NCI-H2171 (cell line): Measurements from ENCODE around the gene TPST1.
"Not testable (repeated sequence)": the region's sequence is repeated elsewhere in the genome, so short reads cannot be mapped to it uniquely, and the experiment has no call there.

ENCODE experiments used
- DNase-seq: peaks from one replicate; lab custom pipeline; 2025; lab: John Stamatoyannopoulos, UW

The TPST1 gene

GRCh38 chr7:66188645-66189044 is 16.5 kb upstream of the TPST1 start:
- no peak for DNase-seq

DNA sequence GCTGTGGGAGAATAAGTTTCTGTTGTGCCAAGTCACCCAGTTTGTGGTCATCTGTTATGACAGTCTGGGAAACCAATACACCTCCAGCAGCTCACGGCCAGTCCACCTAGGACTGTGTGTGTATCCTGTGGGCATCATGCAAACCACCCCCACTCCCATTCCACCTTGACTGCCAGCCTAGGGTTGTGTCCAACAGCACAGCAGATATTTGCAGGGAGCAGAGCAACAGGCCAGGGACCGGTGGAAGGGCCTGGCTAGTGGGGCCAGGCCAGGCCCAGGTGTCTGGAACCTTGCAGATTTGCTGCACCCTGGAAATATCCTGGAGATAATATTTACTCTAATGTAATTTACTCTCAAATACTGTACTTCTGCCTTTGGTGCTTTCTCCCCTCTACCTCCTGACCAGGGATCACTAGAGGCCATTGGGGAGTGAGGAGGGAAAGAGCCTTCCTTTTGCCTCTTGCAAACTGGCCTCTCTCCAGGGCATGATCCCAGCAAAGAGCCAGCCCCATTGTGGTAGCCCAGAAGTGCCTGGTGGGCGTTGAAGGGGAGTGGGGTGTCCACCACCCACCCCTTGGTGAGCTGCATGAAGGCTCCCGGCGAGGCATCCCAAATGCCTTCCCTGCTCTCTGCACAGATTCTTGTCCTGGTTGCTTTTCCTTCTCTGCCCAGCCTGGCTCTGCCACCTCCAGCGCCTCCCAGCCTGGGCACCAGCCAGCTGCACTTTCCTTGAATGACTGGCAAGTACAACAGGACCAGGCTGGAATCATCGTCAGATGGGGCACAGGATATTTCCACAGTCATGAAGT is 15.2 kb upstream of the TPST1 start:
- no peak for DNase-seq

DNA sequence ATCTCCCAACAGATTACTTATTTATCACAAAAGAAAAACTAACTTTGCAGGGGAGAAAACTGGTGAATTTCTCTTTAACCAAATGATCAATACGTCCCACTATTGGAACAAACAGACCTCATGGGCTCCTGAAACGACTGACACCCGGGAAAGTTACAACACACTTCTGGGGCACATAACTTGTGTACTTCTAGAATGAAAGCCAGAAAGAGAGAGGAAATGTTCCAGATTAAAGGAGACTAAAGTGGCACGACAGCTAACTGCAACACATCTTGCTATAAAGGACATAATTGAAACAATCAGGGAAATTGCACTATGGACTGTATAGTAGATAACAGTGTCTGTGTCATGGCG is 14.7 kb upstream of the TPST1 start:
- DNase-seq, result no peak

GRCh38 chr7:66193146-66193725 is 11.9 kb upstream of the TPST1 start:
- no peak for DNase-seq

DNA sequence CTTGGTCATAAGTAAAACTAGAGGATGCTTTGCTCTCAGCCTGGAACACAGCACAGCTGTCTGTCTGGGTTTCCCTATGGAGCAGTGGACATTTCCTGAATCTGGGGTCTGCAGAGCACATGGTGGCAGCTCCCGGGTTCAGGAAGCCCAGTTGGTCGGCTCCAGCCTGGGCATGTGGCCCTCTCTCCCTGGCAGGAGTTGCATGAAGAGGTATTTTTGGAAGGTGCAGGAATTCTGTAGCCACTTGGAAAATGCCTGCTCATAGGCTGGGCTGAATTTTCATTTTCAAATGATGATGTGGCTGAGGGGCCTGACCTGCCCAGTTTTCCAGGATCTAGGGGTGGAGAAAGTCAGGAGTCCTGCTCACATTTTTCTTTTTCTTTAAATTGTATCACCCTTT is 6.7 kb upstream of the TPST1 start:
- DNase-seq, result no peak

- DNase-seq, result no peak
Observed at GRCh38 chr7:66198956-66199355, 6.2 kb upstream of the TPST1 start.

- no peak for DNase-seq
Observed at GRCh38 chr7:66202441-66202840, 2.7 kb upstream of the TPST1 start.

DNA sequence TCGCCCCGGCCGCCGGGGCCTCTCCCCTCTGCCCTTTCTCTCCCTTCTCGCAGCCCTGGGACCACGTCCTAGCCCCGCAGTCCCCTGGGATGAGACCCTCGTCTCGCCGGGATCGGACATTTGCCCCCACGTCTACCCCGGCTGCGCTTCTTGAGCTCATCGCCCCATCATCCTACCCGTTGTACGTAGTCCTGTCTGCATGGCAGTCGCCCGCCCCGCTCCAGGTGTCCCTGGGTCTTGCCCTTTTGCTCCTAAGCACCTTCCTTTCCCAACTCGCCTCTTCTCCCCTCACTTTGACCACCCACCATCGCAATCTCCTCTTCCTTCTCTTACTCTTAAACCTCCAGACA is 582 bp downstream of the TPST1 start:
- DNase-seq, result no peak

GRCh38 chr7:66206119-66206933 is 1.2 kb downstream of the TPST1 start:
- DNase-seq, result no peak

DNA sequence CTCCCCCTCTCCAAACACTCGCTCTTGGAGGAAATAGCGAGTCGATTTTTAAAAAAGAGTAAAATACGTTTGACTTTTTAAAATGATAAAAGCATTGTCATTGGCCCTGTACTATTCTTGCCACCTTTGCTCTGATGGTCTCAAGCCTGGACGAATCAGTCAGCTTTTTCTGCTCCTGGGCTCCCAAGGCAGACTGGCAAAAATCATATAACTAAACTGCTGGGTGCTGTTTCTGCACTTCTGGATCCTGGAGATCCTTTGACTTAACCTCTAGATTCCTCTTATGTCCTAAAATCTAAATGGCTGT is 1.8 kb downstream of the TPST1 start:
- no peak for DNase-seq

DNA sequence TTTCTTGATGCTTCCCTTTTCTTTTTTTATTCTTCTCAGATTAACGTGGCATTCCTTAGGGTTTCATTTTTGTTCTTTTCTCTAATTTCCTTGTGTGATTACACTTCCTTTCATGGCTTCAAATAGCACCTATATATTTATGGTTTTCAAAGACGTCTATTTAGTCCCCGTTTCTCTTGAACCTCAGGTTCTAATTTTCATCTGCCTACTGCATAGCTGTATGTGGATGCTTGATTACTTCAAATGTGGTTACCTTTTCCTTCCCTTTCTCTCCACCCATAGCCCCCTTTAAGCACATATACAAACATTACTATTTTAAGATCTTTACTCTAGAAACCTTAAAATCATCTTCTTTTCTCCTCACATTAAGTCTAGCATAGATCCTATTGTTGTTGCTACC is 2.4 kb downstream of the TPST1 start:
- DNase-seq, result no peak

DNA sequence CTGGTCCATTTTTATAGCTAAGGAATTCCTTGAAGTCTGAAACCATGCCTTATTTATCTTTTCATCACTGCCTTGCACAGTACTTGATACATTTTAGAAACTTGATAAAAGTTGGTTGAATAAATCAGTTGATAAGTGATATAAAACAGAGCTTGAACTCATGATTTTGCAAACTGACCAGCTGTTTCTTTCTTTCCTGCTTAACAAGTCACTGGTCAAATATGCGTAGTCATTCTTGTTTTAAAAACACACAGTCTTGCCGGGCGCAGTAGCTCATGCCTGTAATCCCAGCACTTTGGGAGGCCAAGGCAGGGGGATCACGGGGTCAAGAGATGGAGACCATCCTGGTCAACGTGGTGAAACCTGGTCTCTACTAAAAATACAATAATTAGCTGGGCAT is 6.3 kb downstream of the TPST1 start:
- DNase-seq, result no peak

- DNase-seq, result no peak
Observed at GRCh38 chr7:66213637-66214036, 8.5 kb downstream of the TPST1 start.

GRCh38 chr7:66216687-66217086 is 11.6 kb downstream of the TPST1 start:
- DNase-seq, result no peak

- no peak for DNase-seq
Observed at GRCh38 chr7:66219805-66220204, 14.7 kb downstream of the TPST1 start.

DNA sequence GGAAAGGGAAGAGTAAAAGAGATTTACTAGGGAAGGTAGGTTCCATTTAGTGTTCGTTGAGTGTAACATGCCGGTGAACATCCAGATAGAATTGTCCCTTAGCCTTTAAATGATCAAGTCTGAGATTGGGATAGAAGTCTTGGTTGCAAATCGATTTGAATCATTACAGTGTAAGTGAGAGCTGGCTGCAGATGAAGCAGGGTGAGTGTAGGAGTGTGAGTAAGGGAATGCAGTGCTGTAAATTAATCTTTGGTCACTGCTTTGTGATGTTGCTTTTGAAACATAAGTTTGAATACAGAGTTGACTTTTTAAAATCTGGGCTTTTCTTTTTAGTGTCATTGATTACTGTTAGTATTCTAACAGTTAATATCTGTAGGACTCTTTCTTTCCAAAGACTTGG is 16.3 kb downstream of the TPST1 start:
- no peak for DNase-seq

DNA sequence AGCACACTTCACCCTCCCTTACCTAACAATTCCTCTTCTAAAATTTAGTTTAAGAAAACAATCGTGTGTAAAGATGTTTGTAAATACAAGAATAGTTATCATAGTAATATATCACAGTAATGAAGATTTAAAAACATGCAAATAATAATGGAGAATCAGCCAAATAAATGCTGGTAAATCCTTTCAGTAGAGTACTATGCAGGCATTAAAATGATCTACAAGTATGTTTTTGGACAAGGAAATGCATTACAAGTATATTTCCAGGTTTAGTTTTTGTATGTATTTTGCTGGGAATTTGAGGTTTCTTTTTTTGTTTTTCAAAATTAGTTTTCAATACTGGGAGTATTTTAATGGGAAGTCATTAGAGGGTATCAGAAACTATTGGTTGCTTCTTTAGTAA is 22.7 kb downstream of the TPST1 start:
- DNase-seq, result no peak

DNA sequence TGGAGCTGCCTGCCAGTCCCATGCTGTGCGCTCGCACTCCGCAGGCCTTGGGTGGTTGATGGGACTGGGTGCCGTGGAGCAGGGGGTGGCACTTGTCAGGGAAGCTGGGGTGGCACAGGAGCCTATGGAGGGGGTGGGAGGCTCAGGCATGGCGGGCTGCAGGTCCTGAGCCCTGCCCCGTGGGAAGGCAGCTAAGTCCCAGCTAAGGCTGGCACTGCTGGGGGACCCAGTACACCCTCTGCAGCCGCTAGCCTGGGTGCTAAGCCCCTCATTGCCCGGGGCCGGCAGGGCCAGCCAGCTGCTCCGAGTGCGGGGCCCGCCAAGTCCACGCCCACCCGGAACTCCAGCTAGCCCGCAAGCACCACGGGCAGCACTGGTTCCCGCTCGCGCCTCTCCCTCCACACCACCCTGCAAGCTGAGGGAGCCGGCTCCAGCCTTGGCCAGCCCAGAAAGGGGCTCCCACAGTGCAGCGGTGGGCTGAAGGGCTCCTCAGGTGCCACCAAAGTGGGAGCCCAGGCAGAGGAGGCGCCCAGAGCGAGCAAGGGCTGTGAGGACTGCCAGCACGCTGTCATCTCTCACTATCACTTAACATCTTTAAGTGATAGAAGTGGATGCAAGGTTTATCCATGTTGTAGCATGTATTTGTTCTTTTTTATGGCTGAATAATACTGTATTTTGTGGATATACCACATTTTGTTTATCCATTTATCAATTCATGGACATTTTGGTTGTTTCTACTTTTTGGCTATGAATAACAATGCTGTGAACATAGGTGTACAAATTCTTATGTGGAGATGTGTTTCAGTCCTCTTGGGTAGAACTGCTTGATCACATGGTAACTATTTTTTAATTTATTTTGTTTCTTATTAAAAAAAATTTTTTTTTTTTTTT is 26.4 kb downstream of the TPST1 start:
- DNase-seq, result not testable (repeated sequence)

GRCh38 chr7:66233638-66234037 is 28.5 kb downstream of the TPST1 start:
- DNase-seq, result no peak

- DNase-seq, result no peak
Observed at GRCh38 chr7:66236713-66237303, 31.7 kb downstream of the TPST1 start.

DNA sequence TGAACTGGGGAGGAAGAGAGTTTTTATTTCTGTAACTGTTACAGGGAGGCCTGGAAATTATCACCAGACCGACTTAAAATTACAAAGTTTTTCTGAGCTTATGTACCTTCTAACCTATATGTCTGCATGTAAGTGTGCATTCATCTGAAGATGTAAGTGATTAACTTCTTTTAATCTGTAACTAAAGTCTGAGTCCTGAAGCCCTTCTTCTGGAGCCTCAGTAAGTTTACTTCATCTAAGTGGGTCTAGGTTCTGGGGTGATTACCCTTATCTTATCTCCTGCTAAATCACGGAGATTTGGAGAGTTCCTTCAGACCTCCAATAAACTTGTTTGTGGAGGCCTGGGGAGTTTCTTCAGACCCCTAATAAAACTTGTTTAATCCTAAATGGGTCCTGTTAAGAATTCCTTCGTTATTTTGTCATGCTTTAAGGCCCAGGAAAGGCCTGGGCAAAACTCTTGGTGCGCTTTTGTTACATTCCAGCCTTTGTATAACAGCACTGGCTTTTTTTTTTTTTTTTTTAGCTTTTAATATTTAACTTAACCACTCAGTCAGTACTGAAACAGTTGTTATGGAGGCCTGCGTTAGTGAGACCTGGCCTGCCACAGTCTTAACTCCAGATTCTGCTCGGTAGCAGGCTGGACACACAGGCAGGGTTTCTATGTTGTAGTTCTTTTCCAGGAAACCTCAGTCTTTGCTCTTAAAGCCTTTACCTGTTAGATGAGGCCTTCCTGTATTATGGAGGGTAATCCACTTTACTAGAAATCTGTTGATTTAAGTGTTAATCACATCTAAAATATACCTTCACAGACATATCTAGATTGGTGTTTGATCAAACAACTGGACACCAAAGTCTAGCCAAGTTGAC is 33.0 kb downstream of the TPST1 start:
- no peak for DNase-seq
